ENCODE results near the gene NBPF20. TPM values are rescaled to one million over a fixed set of nuclear protein-coding genes. Genes with fewer than 3 reads are reported as not detected.
"Not testable (repeated sequence)": the region's sequence is repeated elsewhere in the genome, so short reads cannot be mapped to it uniquely, and the experiment has no call there.

The NBPF20 gene
- polyA plus RNA-seq (ENCODE audit: insufficient read length), result 2.9 TPM
- long read RNA-seq, donor 1, result 0 reads
- long read RNA-seq, donor 2, result 0 reads
- long read RNA-seq, donor 3, result 0 reads
- long read RNA-seq, donor 4, result 0 reads
- long read RNA-seq, donor 5, result 0 reads
- long read RNA-seq, donor 6, result 0 reads
- long read RNA-seq, donor 7, result 0 reads
- long read RNA-seq, donor 8, result 0 reads

GRCh38 chr1:145425436-145426029 is at the start of gene NBPF20:
Gene NBPF20 (minus strand): TSS chr1:145425603. CDS start chr1:145405272, 20,331 bp downstream.
- peak; percentile 77 for DNase-seq

- not testable (repeated sequence) for DNase-seq
Measured at GRCh38 chr1:145474837-145475368, 49.5 kb upstream of the NBPF20 start.

- DNase-seq, result not testable (repeated sequence)
Measured at GRCh38 chr1:145472731-145473130, 47.3 kb upstream of the NBPF20 start.

- DNase-seq, result not testable (repeated sequence)
Measured at GRCh38 chr1:145471365-145471764, 46.0 kb upstream of the NBPF20 start.

- peak; percentile 42 for DNase-seq
Measured at GRCh38 chr1:145465405-145466144, 40.2 kb upstream of the NBPF20 start.

- not testable (repeated sequence) for DNase-seq
Measured at GRCh38 chr1:145464708-145465336, 39.4 kb upstream of the NBPF20 start.

- DNase-seq, result not testable (repeated sequence)
Measured at GRCh38 chr1:145464017-145464416, 38.6 kb upstream of the NBPF20 start.

GRCh38 chr1:145460684-145461083 is 35.3 kb upstream of the NBPF20 start:
- DNase-seq, result not testable (repeated sequence)

GRCh38 chr1:145460048-145460447 is 34.6 kb upstream of the NBPF20 start:
- DNase-seq, result not testable (repeated sequence)

- not testable (repeated sequence) for DNase-seq
Measured at GRCh38 chr1:145459591-145459990, 34.2 kb upstream of the NBPF20 start.

- DNase-seq, result not testable (repeated sequence)
Measured at GRCh38 chr1:145459063-145459462, 33.7 kb upstream of the NBPF20 start.

GRCh38 chr1:145454824-145455177 is 29.4 kb upstream of the NBPF20 start:
- not testable (repeated sequence) for DNase-seq

GRCh38 chr1:145453873-145454823 is 28.7 kb upstream of the NBPF20 start:
- DNase-seq, result not testable (repeated sequence)

- DNase-seq, result not testable (repeated sequence)
Measured at GRCh38 chr1:145452506-145452905, 27.1 kb upstream of the NBPF20 start.

- not testable (repeated sequence) for DNase-seq
Measured at GRCh38 chr1:145451914-145452313, 26.5 kb upstream of the NBPF20 start.

- DNase-seq, result not testable (repeated sequence)
Measured at GRCh38 chr1:145445219-145445618, 19.8 kb upstream of the NBPF20 start.

- DNase-seq, result not testable (repeated sequence)
Measured at GRCh38 chr1:145442340-145442739, 16.9 kb upstream of the NBPF20 start.

GRCh38 chr1:145431363-145432256 is 6.2 kb upstream of the NBPF20 start:
- DNase-seq, result not testable (repeated sequence)

GRCh38 chr1:145430830-145431229 is 5.4 kb upstream of the NBPF20 start:
- not testable (repeated sequence) for DNase-seq

- not testable (repeated sequence) for DNase-seq
Measured at GRCh38 chr1:145429329-145429728, 3.9 kb upstream of the NBPF20 start.

Measured in left kidney (tissue), 8 donors.